ENCODE data around the gene CELA3A.
"Not testable (repeated sequence)": the region's sequence is repeated elsewhere in the genome, so short reads cannot be mapped to it uniquely, and the experiment has no call there.

CELA3A gene

DNA sequence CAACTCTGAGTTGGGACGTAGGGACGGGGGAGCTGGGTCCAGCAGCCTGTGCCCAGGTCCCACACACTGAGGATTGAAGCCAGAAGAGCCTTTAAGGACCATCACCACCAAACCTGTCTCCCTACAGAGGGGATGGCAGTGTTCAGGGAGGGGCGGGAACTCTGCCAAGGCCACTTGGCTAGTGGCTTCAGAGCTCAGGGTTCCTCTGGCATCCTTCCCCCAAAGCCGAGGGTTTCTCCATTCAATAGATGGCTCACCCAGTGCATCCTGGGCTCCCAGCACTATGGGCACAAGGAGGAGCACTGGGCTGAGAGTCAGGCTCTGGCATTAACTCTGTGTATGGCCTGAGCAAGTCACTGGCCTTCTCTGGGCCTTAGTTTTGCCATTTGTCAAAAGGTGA, 20.2 kb upstream of the CELA3A start:
- H3K27ac ChIP-seq (ENCODE audit: low read length, poor library complexity, severe bottlenecking); H2BK5ac ChIP-seq (ENCODE audit: low read depth, low read length, poor library complexity, severe bottlenecking); H3K36me3 ChIP-seq (ENCODE audit: control insufficient read depth in 1 of 2, insufficient read depth in 2 of 2, low read depth in 1 of 2, low read length in 2 of 2); H3K18ac ChIP-seq (ENCODE audit: low read depth in 1 of 2, low read length in 2 of 2); H4K8ac ChIP-seq (ENCODE audit: low read length); H3K9ac ChIP-seq (ENCODE audit: low read length); DNase-seq; H3K23ac ChIP-seq (ENCODE audit: low read length in 2 of 2); H3K4ac ChIP-seq (ENCODE audit: low read depth in 1 of 2, low read length in 2 of 2); H4K91ac ChIP-seq (ENCODE audit: low read length); H3K4me3 ChIP-seq (ENCODE audit: insufficient read depth in 1 of 2, low read depth in 1 of 2, low read length in 2 of 2); H2BK120ac ChIP-seq (ENCODE audit: low read depth, low read length); H2AFZ ChIP-seq (ENCODE audit: low read depth, low read length); H3K9me3 ChIP-seq (ENCODE audit: control insufficient read depth, low read length); H3K14ac ChIP-seq (ENCODE audit: low read length in 2 of 2); H2AK5ac ChIP-seq (ENCODE audit: low read length, severe bottlenecking); H3K4me1 ChIP-seq (ENCODE audit: control insufficient read depth, insufficient read depth, low read depth, low read length); H2BK12ac ChIP-seq (ENCODE audit: low read length in 2 of 2); H3K27me3 ChIP-seq (ENCODE audit: control insufficient read depth in 1 of 2, insufficient read depth in 1 of 2, low read length in 2 of 2); H2BK15ac ChIP-seq (ENCODE audit: low read depth, poor library complexity, severe bottlenecking); H3K79me1 ChIP-seq (replicated peaks; ENCODE audit: low read length, poor library complexity, severe bottlenecking); H3K4me2 ChIP-seq (ENCODE audit: low read length, poor library complexity, severe bottlenecking): not testable (repeated sequence)
- WGBS: 93% methylated on average over 4 of the region's 4 CpGs

DNA sequence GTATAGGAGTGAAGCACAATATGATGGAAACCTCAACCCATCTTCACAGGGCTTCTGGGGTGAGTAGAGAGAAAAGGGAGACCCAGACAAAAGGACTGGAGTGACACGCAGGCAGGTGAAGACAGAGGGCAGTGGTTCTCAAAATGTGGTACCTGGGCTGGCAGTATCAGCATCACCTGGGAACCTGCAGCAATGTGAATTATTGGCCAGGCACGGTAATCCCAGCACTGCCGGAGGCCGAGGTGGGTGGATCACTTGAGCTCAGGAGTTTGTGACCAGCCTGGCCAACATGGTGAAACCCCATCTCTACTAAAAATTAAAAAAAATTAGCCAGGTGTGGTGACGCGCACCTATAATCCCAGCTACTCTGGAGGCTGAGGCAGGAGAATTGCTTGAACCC, 19.3 kb upstream of the CELA3A start:
- 87% methylated on average over 6 of the region's 6 CpGs for WGBS

DNA sequence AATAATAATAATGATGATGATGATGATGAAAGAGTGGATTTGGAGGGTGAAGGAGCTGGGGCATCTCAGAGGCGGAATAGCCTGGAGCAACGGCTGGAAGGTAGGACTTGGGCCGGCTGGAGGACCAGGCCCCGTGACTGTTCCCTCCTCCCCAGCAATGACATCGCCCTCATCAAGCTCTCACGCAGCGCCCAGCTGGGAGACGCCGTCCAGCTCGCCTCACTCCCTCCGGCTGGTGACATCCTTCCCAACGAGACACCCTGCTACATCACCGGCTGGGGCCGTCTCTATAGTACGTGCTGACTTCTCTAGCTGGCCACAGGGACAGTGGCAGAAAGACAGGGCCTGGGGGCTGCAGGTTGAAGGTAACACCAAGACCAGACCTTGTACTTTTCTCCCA, 17.9 kb upstream of the CELA3A start:
- H3K4me2 ChIP-seq (ENCODE audit: low read length, poor library complexity, severe bottlenecking); H4K91ac ChIP-seq (ENCODE audit: low read length); H3K9ac ChIP-seq (ENCODE audit: low read length); H3K14ac ChIP-seq (ENCODE audit: low read length in 2 of 2); H2BK15ac ChIP-seq (ENCODE audit: low read depth, poor library complexity, severe bottlenecking); H2BK120ac ChIP-seq (ENCODE audit: low read depth, low read length); H2BK12ac ChIP-seq (ENCODE audit: low read length in 2 of 2); H3K18ac ChIP-seq (ENCODE audit: low read depth in 1 of 2, low read length in 2 of 2); H2AK5ac ChIP-seq (ENCODE audit: low read length, severe bottlenecking); H2AFZ ChIP-seq (ENCODE audit: low read depth, low read length); H2BK5ac ChIP-seq (ENCODE audit: low read depth, low read length, poor library complexity, severe bottlenecking); H3K4me3 ChIP-seq (ENCODE audit: insufficient read depth in 1 of 2, low read depth in 1 of 2, low read length in 2 of 2); H3K4me1 ChIP-seq (ENCODE audit: control insufficient read depth, insufficient read depth, low read depth, low read length); H3K27me3 ChIP-seq (ENCODE audit: control insufficient read depth in 1 of 2, insufficient read depth in 1 of 2, low read length in 2 of 2); H4K8ac ChIP-seq (ENCODE audit: low read length); H3K4ac ChIP-seq (ENCODE audit: low read depth in 1 of 2, low read length in 2 of 2); H3K23ac ChIP-seq (ENCODE audit: low read length in 2 of 2); H3K9me3 ChIP-seq (ENCODE audit: control insufficient read depth, low read length); H3K36me3 ChIP-seq (ENCODE audit: control insufficient read depth in 1 of 2, insufficient read depth in 2 of 2, low read depth in 1 of 2, low read length in 2 of 2); H3K27ac ChIP-seq (ENCODE audit: low read length, poor library complexity, severe bottlenecking); DNase-seq; H3K79me1 ChIP-seq (replicated peaks; ENCODE audit: low read length, poor library complexity, severe bottlenecking): not testable (repeated sequence)
- 90% methylated on average over 12 of the region's 15 CpGs for WGBS

More for the DNA sequence above, 19.3 kb upstream of the CELA3A start:
- H3K14ac ChIP-seq (ENCODE audit: low read length in 2 of 2); H2BK15ac ChIP-seq (ENCODE audit: low read depth, poor library complexity, severe bottlenecking); H3K4me1 ChIP-seq (ENCODE audit: control insufficient read depth, insufficient read depth, low read depth, low read length); H2AFZ ChIP-seq (ENCODE audit: low read depth, low read length); H3K4ac ChIP-seq (ENCODE audit: low read depth in 1 of 2, low read length in 2 of 2); H3K9ac ChIP-seq (ENCODE audit: low read length); H3K9me3 ChIP-seq (ENCODE audit: control insufficient read depth, low read length); H3K23ac ChIP-seq (ENCODE audit: low read length in 2 of 2); H3K4me2 ChIP-seq (ENCODE audit: low read length, poor library complexity, severe bottlenecking); H3K27me3 ChIP-seq (ENCODE audit: control insufficient read depth in 1 of 2, insufficient read depth in 1 of 2, low read length in 2 of 2); H3K27ac ChIP-seq (ENCODE audit: low read length, poor library complexity, severe bottlenecking); H4K8ac ChIP-seq (ENCODE audit: low read length); H3K4me3 ChIP-seq (ENCODE audit: insufficient read depth in 1 of 2, low read depth in 1 of 2, low read length in 2 of 2); H4K91ac ChIP-seq (ENCODE audit: low read length); H2BK5ac ChIP-seq (ENCODE audit: low read depth, low read length, poor library complexity, severe bottlenecking); H3K18ac ChIP-seq (ENCODE audit: low read depth in 1 of 2, low read length in 2 of 2); DNase-seq; H2BK120ac ChIP-seq (ENCODE audit: low read depth, low read length); H2AK5ac ChIP-seq (ENCODE audit: low read length, severe bottlenecking); H3K79me1 ChIP-seq (replicated peaks; ENCODE audit: low read length, poor library complexity, severe bottlenecking); H3K36me3 ChIP-seq (ENCODE audit: control insufficient read depth in 1 of 2, insufficient read depth in 2 of 2, low read depth in 1 of 2, low read length in 2 of 2); H2BK12ac ChIP-seq (ENCODE audit: low read length in 2 of 2): not testable (repeated sequence)

DNA sequence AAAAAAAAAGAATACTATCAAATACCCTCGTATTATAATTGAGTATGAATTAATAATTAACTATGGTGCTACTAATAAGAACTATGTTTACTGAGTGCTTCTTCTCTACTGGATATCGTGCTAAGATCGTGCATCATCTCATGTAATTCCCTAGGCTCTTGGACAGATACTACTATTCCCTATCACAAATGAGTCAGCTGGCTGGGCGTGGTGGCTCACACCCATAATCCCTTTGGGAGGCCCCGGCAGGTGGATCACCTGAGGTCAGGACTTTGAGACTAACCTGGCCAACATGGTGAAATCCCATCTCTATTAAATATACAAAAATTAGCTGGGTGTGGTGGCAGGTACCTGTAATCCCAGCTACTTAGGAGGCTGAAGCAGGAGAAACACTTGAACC, 15.6 kb upstream of the CELA3A start:
- 93% methylated on average over 4 of the region's 5 CpGs for WGBS

More for the DNA sequence above, 15.6 kb upstream of the CELA3A start:
- H3K4ac ChIP-seq (ENCODE audit: low read depth in 1 of 2, low read length in 2 of 2); H3K79me1 ChIP-seq (replicated peaks; ENCODE audit: low read length, poor library complexity, severe bottlenecking); H2BK15ac ChIP-seq (ENCODE audit: low read depth, poor library complexity, severe bottlenecking); H3K27me3 ChIP-seq (ENCODE audit: control insufficient read depth in 1 of 2, insufficient read depth in 1 of 2, low read length in 2 of 2); H3K18ac ChIP-seq (ENCODE audit: low read depth in 1 of 2, low read length in 2 of 2); H4K8ac ChIP-seq (ENCODE audit: low read length); H3K9me3 ChIP-seq (ENCODE audit: control insufficient read depth, low read length); H3K36me3 ChIP-seq (ENCODE audit: control insufficient read depth in 1 of 2, insufficient read depth in 2 of 2, low read depth in 1 of 2, low read length in 2 of 2); H3K27ac ChIP-seq (ENCODE audit: low read length, poor library complexity, severe bottlenecking); H2BK120ac ChIP-seq (ENCODE audit: low read depth, low read length); H3K9ac ChIP-seq (ENCODE audit: low read length); DNase-seq; H3K23ac ChIP-seq (ENCODE audit: low read length in 2 of 2); H2BK5ac ChIP-seq (ENCODE audit: low read depth, low read length, poor library complexity, severe bottlenecking); H2AFZ ChIP-seq (ENCODE audit: low read depth, low read length); H4K91ac ChIP-seq (ENCODE audit: low read length); H2AK5ac ChIP-seq (ENCODE audit: low read length, severe bottlenecking); H3K4me1 ChIP-seq (ENCODE audit: control insufficient read depth, insufficient read depth, low read depth, low read length); H3K4me3 ChIP-seq (ENCODE audit: insufficient read depth in 1 of 2, low read depth in 1 of 2, low read length in 2 of 2); H3K4me2 ChIP-seq (ENCODE audit: low read length, poor library complexity, severe bottlenecking); H2BK12ac ChIP-seq (ENCODE audit: low read length in 2 of 2); H3K14ac ChIP-seq (ENCODE audit: low read length in 2 of 2): not testable (repeated sequence)

All from mesenchymal stem cell (in vitro differentiated cells and primary cell).